ENCODE results near the gene FBLN2.
A peak's percentile ranks its signal among the peaks of the same experiment; 100 is the strongest.

The FBLN2 gene

DNA sequence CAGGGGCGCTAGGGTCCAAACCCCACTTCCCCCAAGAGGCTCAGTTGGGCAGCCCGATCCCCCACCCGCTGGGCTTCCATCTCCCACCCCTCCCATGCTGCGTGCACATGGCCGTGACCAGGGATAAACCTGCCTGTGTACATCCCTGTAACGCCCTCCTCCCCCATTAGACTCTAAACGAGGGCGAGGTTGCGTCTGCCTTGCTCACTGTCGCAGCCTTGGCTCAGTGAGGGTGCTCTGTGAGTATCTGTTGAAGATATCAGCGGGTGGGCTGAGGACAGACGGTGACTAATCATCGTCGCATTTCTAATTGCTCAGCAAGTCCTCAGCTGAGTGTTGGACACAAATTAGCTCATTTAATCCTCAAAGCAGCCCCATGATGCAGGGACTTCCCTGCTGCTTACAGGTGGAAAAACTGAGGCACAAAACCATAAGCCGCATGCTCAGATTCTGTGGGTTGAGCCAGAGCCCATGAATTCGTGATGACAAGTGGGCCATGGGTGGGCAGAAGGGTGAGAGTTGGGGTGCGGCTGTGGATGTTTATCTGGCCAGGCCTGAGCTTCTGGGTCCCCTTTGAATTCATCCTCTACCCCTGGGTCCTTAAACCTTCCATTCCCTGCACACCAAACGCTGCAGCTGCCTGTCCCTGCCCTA lies 26.0 kb downstream of the FBLN2 start:
- Histone ChIP-seq H4K8ac (ENCODE audit: low read length) (no peak overlapping the region), H3K9ac (ENCODE audit: low read length) (peak overlapping the region; percentile 58), H3K4me2 (ENCODE audit: low read length, poor library complexity, severe bottlenecking) (no peak overlapping the region), H3K9me3 (ENCODE audit: control insufficient read depth, low read length) (no peaks in the 10 kb centered on the region), H3K36me3 (ENCODE audit: control insufficient read depth in 1 of 2, insufficient read depth in 2 of 2, low read depth in 1 of 2, low read length in 2 of 2) (peaks cover 0 to 41% of the 10 kb centered on the region in 2 experiments), H2BK120ac (ENCODE audit: low read depth, low read length) (no peak overlapping the region), H3K27me3 (ENCODE audit: control insufficient read depth in 1 of 2, insufficient read depth in 1 of 2, low read length in 2 of 2) (peaks cover 0 to 4% of the 10 kb centered on the region in 2 experiments), H2AFZ (ENCODE audit: low read depth, low read length) (no peak overlapping the region), H4K91ac (ENCODE audit: low read length) (no peak overlapping the region), H3K4me1 (ENCODE audit: control insufficient read depth, insufficient read depth, low read depth, low read length) (peaks cover 22% of the 10 kb centered on the region), H3K23ac (ENCODE audit: low read length in 2 of 2) (no peak overlapping the region), H2AK5ac (ENCODE audit: low read length, severe bottlenecking) (no peak overlapping the region), H3K79me1 (replicated peaks; ENCODE audit: low read length, poor library complexity, severe bottlenecking) (no peaks in the 10 kb centered on the region), H2BK12ac (ENCODE audit: low read length in 2 of 2) (no peak overlapping the region), H3K27ac (ENCODE audit: low read length, poor library complexity, severe bottlenecking) (no peak overlapping the region), H3K18ac (ENCODE audit: low read depth in 1 of 2, low read length in 2 of 2) (no peak overlapping the region), H3K14ac (ENCODE audit: low read length in 2 of 2) (no peak overlapping the region), H3K4me3 (ENCODE audit: insufficient read depth in 1 of 2, low read depth in 1 of 2, low read length in 2 of 2) (no peak overlapping the region), H3K4ac (ENCODE audit: low read depth in 1 of 2, low read length in 2 of 2) (no peak overlapping the region), H2BK5ac (ENCODE audit: low read depth, low read length, poor library complexity, severe bottlenecking) (no peak overlapping the region), H2BK15ac (ENCODE audit: low read depth, poor library complexity, severe bottlenecking) (no peak overlapping the region)
- WGBS: 54% methylated on average over 17 of the region's 18 CpGs
- DNase-seq: peak; percentile 65

DNA sequence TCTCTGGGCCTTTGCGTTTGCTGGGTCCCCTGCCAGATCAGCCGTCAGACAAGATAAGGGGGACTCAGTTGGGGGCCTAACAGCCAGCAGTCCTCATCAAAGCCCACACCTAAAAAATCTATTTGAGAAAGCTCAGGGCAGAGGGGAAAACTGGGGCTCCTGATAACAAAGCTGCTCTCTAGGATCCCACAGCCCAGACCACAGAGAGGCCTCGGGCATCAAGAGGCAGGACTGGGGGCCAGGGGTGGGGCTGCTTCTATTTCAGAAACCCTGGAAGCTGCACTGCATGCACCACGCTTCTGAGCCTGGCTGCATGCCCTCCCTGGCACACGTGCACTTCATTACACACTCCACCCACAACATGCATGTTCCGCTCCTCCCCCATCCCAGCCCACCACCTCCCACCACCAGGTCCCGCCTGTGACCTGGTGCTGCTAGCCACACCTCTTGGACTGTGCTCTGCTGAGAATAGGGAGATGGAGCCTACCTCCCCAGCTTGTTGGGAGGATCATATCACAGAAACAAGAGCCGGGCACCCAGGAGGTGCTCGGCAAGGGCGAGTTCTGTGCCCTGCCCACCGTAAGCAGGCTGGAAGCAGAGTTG lies 26.6 kb downstream of the FBLN2 start:
- H3K9me3 ChIP-seq (ENCODE audit: control insufficient read depth, low read length): no peaks in the 10 kb centered on the region
- no peak for DNase-seq
- no peak overlapping the region for H3K14ac ChIP-seq (ENCODE audit: low read length in 2 of 2)
- 75% methylated on average over 11 of the region's 11 CpGs for WGBS
- H3K4ac ChIP-seq (ENCODE audit: low read depth in 1 of 2, low read length in 2 of 2): no peak overlapping the region
- H2AFZ ChIP-seq (ENCODE audit: low read depth, low read length): no peak overlapping the region
- no peak overlapping the region for H3K4me2 ChIP-seq (ENCODE audit: low read length, poor library complexity, severe bottlenecking)
- no peak overlapping the region for H2AK5ac ChIP-seq (ENCODE audit: low read length, severe bottlenecking)
- no peak overlapping the region for H2BK5ac ChIP-seq (ENCODE audit: low read depth, low read length, poor library complexity, severe bottlenecking)
- H3K4me1 ChIP-seq (ENCODE audit: control insufficient read depth, insufficient read depth, low read depth, low read length): peaks cover 23% of the 10 kb centered on the region
- no peak overlapping the region for H3K27ac ChIP-seq (ENCODE audit: low read length, poor library complexity, severe bottlenecking)
- no peak overlapping the region for H2BK120ac ChIP-seq (ENCODE audit: low read depth, low read length)
- H3K36me3 ChIP-seq (ENCODE audit: control insufficient read depth in 1 of 2, insufficient read depth in 2 of 2, low read depth in 1 of 2, low read length in 2 of 2): peaks cover 0 to 41% of the 10 kb centered on the region in 2 experiments
- H4K8ac ChIP-seq (ENCODE audit: low read length): no peak overlapping the region
- no peak overlapping the region for H3K23ac ChIP-seq (ENCODE audit: low read length in 2 of 2)
- H2BK15ac ChIP-seq (ENCODE audit: low read depth, poor library complexity, severe bottlenecking): no peak overlapping the region
- no peak overlapping the region for H3K18ac ChIP-seq (ENCODE audit: low read depth in 1 of 2, low read length in 2 of 2)
- H4K91ac ChIP-seq (ENCODE audit: low read length): no peak overlapping the region
- H3K79me1 ChIP-seq (replicated peaks; ENCODE audit: low read length, poor library complexity, severe bottlenecking): no peaks in the 10 kb centered on the region
- H3K9ac ChIP-seq (ENCODE audit: low read length): peak overlapping the region; percentile 58
- H3K27me3 ChIP-seq (ENCODE audit: control insufficient read depth in 1 of 2, insufficient read depth in 1 of 2, low read length in 2 of 2): peaks cover 0 to 4% of the 10 kb centered on the region in 2 experiments
- H2BK12ac ChIP-seq (ENCODE audit: low read length in 2 of 2): no peak overlapping the region
- H3K4me3 ChIP-seq (ENCODE audit: insufficient read depth in 1 of 2, low read depth in 1 of 2, low read length in 2 of 2): no peak overlapping the region

DNA sequence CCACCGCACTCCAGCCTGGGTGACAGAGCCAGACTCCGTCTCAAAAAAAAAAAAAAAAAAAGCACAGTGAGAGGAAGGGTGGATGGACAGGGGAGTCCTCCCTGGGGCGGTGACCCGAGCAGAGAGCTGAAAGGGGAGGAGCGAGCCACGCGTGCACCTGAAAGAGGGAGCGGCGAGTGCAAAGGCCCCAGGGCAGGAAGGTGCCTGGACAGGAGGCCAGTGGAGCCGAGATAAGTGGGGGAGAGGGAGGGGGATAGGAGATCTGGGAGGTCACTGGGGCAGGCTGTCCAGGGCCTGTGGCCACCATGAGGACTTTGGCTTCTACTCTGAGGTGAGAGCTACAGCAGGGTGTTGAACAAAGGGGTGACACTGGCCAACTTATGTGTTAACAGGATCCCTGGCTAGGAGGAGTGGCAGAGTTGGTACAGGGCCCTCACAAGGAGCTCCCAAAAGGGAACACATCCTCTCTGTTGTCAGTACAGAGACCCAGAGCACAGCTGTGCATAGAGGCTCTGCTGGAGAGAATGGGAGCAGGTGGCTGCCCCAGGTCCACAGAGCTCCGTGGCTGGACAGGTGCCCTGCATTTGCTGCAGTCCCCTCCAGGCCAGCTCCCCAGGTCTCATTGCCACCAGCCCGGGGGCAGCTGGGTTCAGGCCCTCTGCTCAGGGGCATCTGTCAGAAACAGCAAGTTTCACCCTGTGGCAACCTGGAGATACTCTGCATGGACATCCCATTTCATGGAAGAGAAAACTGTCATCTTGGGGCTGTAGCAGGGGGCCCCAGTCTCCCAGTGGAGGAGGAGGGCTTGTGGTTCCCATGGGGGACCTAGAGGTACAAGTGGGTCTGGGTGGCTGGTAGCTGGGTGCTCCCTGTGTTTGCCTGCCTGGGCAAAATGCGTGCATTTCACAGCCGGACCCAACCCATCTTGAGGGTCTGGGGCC lies 28.5 kb downstream of the FBLN2 start:
- H3K36me3 ChIP-seq (ENCODE audit: control insufficient read depth in 1 of 2, insufficient read depth in 2 of 2, low read depth in 1 of 2, low read length in 2 of 2): peaks cover 0 to 33% of the 10 kb centered on the region in 2 experiments
- no peak overlapping the region for H4K91ac ChIP-seq (ENCODE audit: low read length)
- no peak overlapping the region for H3K9ac ChIP-seq (ENCODE audit: low read length)
- no peaks in the 10 kb centered on the region for H3K79me1 ChIP-seq (replicated peaks; ENCODE audit: low read length, poor library complexity, severe bottlenecking)
- H2BK15ac ChIP-seq (ENCODE audit: low read depth, poor library complexity, severe bottlenecking): no peak overlapping the region
- no peak overlapping the region for H2AFZ ChIP-seq (ENCODE audit: low read depth, low read length)
- H2BK120ac ChIP-seq (ENCODE audit: low read depth, low read length): no peak overlapping the region
- H3K27me3 ChIP-seq (ENCODE audit: control insufficient read depth in 1 of 2, insufficient read depth in 1 of 2, low read length in 2 of 2): peaks cover 0 to 4% of the 10 kb centered on the region in 2 experiments
- DNase-seq: no peak
- 91% methylated on average over 14 of the region's 14 CpGs for WGBS
- H2BK5ac ChIP-seq (ENCODE audit: low read depth, low read length, poor library complexity, severe bottlenecking): no peak overlapping the region
- H3K4ac ChIP-seq (ENCODE audit: low read depth in 1 of 2, low read length in 2 of 2): no peak overlapping the region
- H4K8ac ChIP-seq (ENCODE audit: low read length): no peak overlapping the region
- H3K23ac ChIP-seq (ENCODE audit: low read length in 2 of 2): no peak overlapping the region
- H3K4me1 ChIP-seq (ENCODE audit: control insufficient read depth, insufficient read depth, low read depth, low read length): peaks cover 39% of the 10 kb centered on the region
- H3K18ac ChIP-seq (ENCODE audit: low read depth in 1 of 2, low read length in 2 of 2): no peak overlapping the region
- H3K4me3 ChIP-seq (ENCODE audit: insufficient read depth in 1 of 2, low read depth in 1 of 2, low read length in 2 of 2): no peak overlapping the region
- H3K4me2 ChIP-seq (ENCODE audit: low read length, poor library complexity, severe bottlenecking): no peak overlapping the region
- no peaks in the 10 kb centered on the region for H3K9me3 ChIP-seq (ENCODE audit: control insufficient read depth, low read length)
- H3K27ac ChIP-seq (ENCODE audit: low read length, poor library complexity, severe bottlenecking): no peak overlapping the region
- H2BK12ac ChIP-seq (ENCODE audit: low read length in 2 of 2): no peak overlapping the region
- no peak overlapping the region for H2AK5ac ChIP-seq (ENCODE audit: low read length, severe bottlenecking)
- no peak overlapping the region for H3K14ac ChIP-seq (ENCODE audit: low read length in 2 of 2)

DNA sequence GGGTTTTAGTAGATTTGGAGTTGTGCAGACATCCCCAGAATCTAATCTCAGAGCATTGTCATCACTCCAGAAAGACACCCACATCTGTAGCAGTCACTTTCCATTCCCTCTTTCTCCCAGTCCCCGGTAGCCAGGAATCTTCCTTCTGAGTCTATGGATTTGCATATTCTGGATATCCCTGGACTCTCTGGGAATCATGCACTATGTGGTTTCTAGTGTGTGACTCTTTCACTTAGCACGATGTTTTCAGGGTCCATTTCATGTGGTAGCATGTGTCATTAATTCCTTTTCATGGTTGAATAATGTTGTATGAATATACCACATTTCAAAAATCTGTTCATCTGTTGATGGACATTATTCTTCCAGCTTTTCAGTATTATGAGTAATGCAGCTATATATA lies 29.3 kb downstream of the FBLN2 start:
- peaks cover 0 to 28% of the 10 kb centered on the region in 2 experiments for H3K36me3 ChIP-seq (ENCODE audit: control insufficient read depth in 1 of 2, insufficient read depth in 2 of 2, low read depth in 1 of 2, low read length in 2 of 2)
- no peak overlapping the region for H3K27ac ChIP-seq (ENCODE audit: low read length, poor library complexity, severe bottlenecking)
- H2AFZ ChIP-seq (ENCODE audit: low read depth, low read length): no peak overlapping the region
- no peak overlapping the region for H2BK15ac ChIP-seq (ENCODE audit: low read depth, poor library complexity, severe bottlenecking)
- no peak overlapping the region for H4K8ac ChIP-seq (ENCODE audit: low read length)
- WGBS: no CpG with 5 or more reads among the region's 2 CpGs
- H4K91ac ChIP-seq (ENCODE audit: low read length): no peak overlapping the region
- H3K79me1 ChIP-seq (replicated peaks; ENCODE audit: low read length, poor library complexity, severe bottlenecking): no peaks in the 10 kb centered on the region
- no peak overlapping the region for H3K14ac ChIP-seq (ENCODE audit: low read length in 2 of 2)
- H3K18ac ChIP-seq (ENCODE audit: low read depth in 1 of 2, low read length in 2 of 2): no peak overlapping the region
- no peak overlapping the region for H3K4me2 ChIP-seq (ENCODE audit: low read length, poor library complexity, severe bottlenecking)
- no peak overlapping the region for H3K4ac ChIP-seq (ENCODE audit: low read depth in 1 of 2, low read length in 2 of 2)
- peaks cover 0 to 4% of the 10 kb centered on the region in 2 experiments for H3K27me3 ChIP-seq (ENCODE audit: control insufficient read depth in 1 of 2, insufficient read depth in 1 of 2, low read length in 2 of 2)
- peaks cover 45% of the 10 kb centered on the region for H3K4me1 ChIP-seq (ENCODE audit: control insufficient read depth, insufficient read depth, low read depth, low read length)
- no peak for DNase-seq
- H3K9me3 ChIP-seq (ENCODE audit: control insufficient read depth, low read length): no peaks in the 10 kb centered on the region
- no peak overlapping the region for H2BK12ac ChIP-seq (ENCODE audit: low read length in 2 of 2)
- no peak overlapping the region for H2BK5ac ChIP-seq (ENCODE audit: low read depth, low read length, poor library complexity, severe bottlenecking)
- no peak overlapping the region for H3K4me3 ChIP-seq (ENCODE audit: insufficient read depth in 1 of 2, low read depth in 1 of 2, low read length in 2 of 2)
- H3K23ac ChIP-seq (ENCODE audit: low read length in 2 of 2): no peak overlapping the region
- no peak overlapping the region for H2AK5ac ChIP-seq (ENCODE audit: low read length, severe bottlenecking)
- no peak overlapping the region for H2BK120ac ChIP-seq (ENCODE audit: low read depth, low read length)
- no peak overlapping the region for H3K9ac ChIP-seq (ENCODE audit: low read length)

All from mesenchymal stem cell (in vitro differentiated cells and primary cell).